Measurements from ENCODE around the gene MLEC. TPM values are rescaled to one million over a fixed set of nuclear protein-coding genes. Genes with fewer than 3 reads are reported as not detected.
"Not testable (repeated sequence)": the region's sequence is repeated elsewhere in the genome, so short reads cannot be mapped to it uniquely, and the experiment has no call there.

Gene MLEC
- total RNA-seq, 2 experiments from 2014 or later: 80.5 to 94.4 TPM

DNA sequence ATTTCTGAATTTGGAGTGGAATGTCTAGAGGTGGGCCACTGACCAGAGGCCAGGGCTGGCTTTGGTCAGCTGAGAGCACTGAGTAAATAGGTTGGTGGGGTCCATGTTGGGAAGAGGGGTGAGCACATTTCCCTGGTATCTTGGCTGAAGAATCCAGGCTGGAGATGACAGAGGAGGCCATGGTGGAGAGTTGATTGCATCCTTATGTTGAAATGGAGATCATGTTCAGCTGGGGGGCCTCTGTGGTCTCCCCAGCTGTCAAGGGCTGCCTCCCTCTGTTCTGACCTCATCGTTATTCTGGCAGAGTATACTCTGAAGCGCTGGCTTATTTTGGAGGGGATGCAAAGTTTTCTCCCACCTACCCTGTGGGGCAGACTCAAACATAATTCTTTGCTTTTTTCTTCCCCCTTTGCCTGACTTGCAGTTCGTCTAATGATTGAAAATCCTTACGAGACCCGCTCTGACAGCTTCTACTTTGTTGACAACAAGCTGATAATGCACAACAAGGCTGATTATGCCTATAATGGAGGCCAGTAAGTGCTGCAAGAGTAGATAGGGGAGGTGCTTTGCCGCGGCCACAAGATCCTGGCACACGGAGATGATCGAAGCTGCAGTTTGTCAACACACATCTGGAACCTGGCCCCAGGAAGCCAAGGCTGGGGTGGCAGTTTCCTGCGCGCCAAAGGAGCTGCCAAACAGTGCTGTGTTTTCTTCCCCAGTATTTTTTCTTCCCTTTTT, 32.7 kb downstream of the MLEC start:
- ChIA-PET POLR2A (interaction anchor here (0.6 kb wide), 1 partner anchor 124 kb away, joined by 3 read pairs; no protein-coding TSS in a partner anchor), CTCF (interaction anchor here (0.9 to 1.1 kb wide), 3 partner anchors 71 to 90 kb away, joined by 3 to 4 read pairs (median 3); no protein-coding TSS in a partner anchor)
- H3K4me1 Mint-ChIP-seq: peaks cover 29% of the 10 kb centered on the region
- no peaks in the 10 kb centered on the region for H3K9me3 Mint-ChIP-seq
- peak overlapping the region; percentile 76 for H3K27ac Mint-ChIP-seq
- H3K4me3 Mint-ChIP-seq: no peak overlapping the region
- peaks cover 57% of the 10 kb centered on the region for H3K36me3 Mint-ChIP-seq (ENCODE audit: low read depth)
- H3K27me3 Mint-ChIP-seq: no peaks in the 10 kb centered on the region
- DNase-seq: no peak

DNA sequence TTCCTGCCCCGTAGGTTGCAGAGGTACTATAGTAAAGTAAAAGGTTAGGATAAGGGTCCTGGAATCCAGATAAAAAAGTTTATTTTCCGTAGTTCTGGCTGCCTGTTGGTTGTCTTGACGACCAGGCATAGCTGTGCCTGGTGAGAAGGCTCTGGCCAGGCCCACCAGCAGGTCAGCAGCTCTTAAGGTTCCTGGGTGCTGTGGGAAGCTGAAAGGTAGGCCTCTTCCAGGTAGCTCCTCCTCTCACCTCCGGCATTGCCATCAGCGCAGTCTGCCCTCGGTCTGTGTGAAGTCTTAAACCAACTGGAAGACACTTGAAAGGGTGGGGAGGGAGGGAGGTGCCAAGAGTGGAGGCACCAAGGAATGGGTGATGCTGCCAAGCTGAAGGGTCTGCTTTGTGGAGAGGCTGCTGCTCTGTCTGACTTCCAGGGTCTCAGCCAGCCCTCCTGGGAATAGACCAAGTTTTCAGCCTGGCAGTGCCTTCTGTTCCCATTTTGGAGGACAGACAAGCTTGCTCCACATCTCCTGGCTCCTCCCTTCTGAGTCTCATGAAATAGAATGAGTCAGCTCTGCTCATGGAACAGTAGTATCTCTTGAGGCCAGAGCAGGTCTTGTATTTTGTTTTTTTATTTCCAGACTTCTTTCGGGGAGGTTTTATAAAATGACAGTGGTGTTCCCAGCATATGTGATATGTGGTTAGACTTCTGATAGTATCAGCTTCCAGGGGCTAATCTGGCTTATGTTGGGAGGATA, 33.5 kb downstream of the MLEC start:
- POLR2A ChIA-PET: interaction anchor here (0.6 kb wide), 1 partner anchor 125 kb away, joined by 3 read pairs; no protein-coding TSS in a partner anchor
- no peak for DNase-seq
- no peak overlapping the region for H3K4me3 Mint-ChIP-seq
- H3K9me3 Mint-ChIP-seq: no peaks in the 10 kb centered on the region
- peaks cover 55% of the 10 kb centered on the region for H3K36me3 Mint-ChIP-seq (ENCODE audit: low read depth)
- H3K27ac Mint-ChIP-seq: peak overlapping the region; percentile 55
- CTCF ChIA-PET: interaction anchor here (0.9 to 1.3 kb wide), 6 partner anchors 10 to 138 kb away, joined by 3 to 4 read pairs (median 3); partner anchors contain the start of gene UNC119B
- H3K4me1 Mint-ChIP-seq: peaks cover 37% of the 10 kb centered on the region
- H3K27me3 Mint-ChIP-seq: no peaks in the 10 kb centered on the region

GRCh38 chr12:120720987-120721801, 34.2 kb downstream of the MLEC start:
- H3K4me1 Mint-ChIP-seq: peaks cover 41% of the 10 kb centered on the region
- no peaks in the 10 kb centered on the region for H3K27me3 Mint-ChIP-seq
- no peaks in the 10 kb centered on the region for H3K9me3 Mint-ChIP-seq
- no peak overlapping the region for H3K4me3 Mint-ChIP-seq
- ChIA-PET CTCF (interaction anchor here (1.1 to 1.3 kb wide), 5 partner anchors 10 to 138 kb away, joined by 3 to 4 read pairs (median 3); partner anchors contain the start of gene UNC119B), POLR2A (no interaction called here)
- no peak for DNase-seq
- peaks cover 55% of the 10 kb centered on the region for H3K36me3 Mint-ChIP-seq (ENCODE audit: low read depth)
- no peak overlapping the region for H3K27ac Mint-ChIP-seq

DNA sequence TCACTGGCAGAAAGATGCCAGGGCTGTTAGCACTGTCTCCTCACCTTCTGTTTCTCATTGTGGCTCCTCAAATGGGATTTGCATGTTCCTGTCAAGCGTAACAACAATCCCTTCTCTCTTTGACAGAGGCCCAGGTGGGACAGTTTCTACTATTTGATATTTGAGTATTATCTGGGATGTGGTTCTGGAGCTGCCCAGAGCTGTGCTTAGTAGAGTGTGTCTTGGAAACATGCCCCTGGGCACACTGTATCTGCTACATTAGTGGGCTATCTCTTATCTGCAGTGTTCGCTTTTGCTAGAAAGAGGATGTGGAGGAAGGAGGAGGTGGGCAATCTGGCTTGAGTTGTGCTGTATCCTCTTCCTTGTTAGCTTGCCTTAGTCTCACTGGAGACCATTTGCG, 34.9 kb downstream of the MLEC start:
- no peak for DNase-seq
- POLR2A ChIA-PET: no interaction called here
- CTCF ChIA-PET: interaction anchor here (1.3 kb wide), 1 partner anchor 9 kb away, joined by 3 read pairs; no protein-coding TSS in a partner anchor
- no peaks in the 10 kb centered on the region for H3K9me3 Mint-ChIP-seq
- H3K4me3 Mint-ChIP-seq: no peak overlapping the region
- H3K27ac Mint-ChIP-seq: no peak overlapping the region
- peaks cover 46% of the 10 kb centered on the region for H3K4me1 Mint-ChIP-seq
- peaks cover 48% of the 10 kb centered on the region for H3K36me3 Mint-ChIP-seq (ENCODE audit: low read depth)
- H3K27me3 Mint-ChIP-seq: no peaks in the 10 kb centered on the region

- Mint-ChIP-seq H3K9me3 (no peaks in the 10 kb centered on the region), H3K4me3 (no peak overlapping the region), H3K4me1 (peaks cover 46% of the 10 kb centered on the region), H3K27me3 (no peaks in the 10 kb centered on the region), H3K27ac (no peak overlapping the region), H3K36me3 (ENCODE audit: low read depth) (peaks cover 46% of the 10 kb centered on the region)
- ChIA-PET CTCF (no interaction called here), POLR2A (no interaction called here)
- DNase-seq: no peak
These were observed 35.8 kb downstream of the MLEC start for GRCh38 chr12:120722784-120723183.

- DNase-seq: no peak
- H3K36me3 Mint-ChIP-seq (ENCODE audit: low read depth): peaks cover 36% of the 10 kb centered on the region
- POLR2A ChIA-PET: no interaction called here
- H3K27me3 Mint-ChIP-seq: no peaks in the 10 kb centered on the region
- CTCF ChIA-PET: no interaction called here
- H3K4me1 Mint-ChIP-seq: peaks cover 34% of the 10 kb centered on the region
- peak overlapping the region; percentile 51 for H3K27ac Mint-ChIP-seq
- no peaks in the 10 kb centered on the region for H3K9me3 Mint-ChIP-seq
- peak overlapping the region; percentile 94 for H3K4me3 Mint-ChIP-seq
These were observed 37.8 kb downstream of the MLEC start for GRCh38 chr12:120724720-120725119.

GRCh38 chr12:120725151-120725658, 38.3 kb downstream of the MLEC start:
- peaks cover 34% of the 10 kb centered on the region for H3K36me3 Mint-ChIP-seq (ENCODE audit: low read depth)

DNA sequence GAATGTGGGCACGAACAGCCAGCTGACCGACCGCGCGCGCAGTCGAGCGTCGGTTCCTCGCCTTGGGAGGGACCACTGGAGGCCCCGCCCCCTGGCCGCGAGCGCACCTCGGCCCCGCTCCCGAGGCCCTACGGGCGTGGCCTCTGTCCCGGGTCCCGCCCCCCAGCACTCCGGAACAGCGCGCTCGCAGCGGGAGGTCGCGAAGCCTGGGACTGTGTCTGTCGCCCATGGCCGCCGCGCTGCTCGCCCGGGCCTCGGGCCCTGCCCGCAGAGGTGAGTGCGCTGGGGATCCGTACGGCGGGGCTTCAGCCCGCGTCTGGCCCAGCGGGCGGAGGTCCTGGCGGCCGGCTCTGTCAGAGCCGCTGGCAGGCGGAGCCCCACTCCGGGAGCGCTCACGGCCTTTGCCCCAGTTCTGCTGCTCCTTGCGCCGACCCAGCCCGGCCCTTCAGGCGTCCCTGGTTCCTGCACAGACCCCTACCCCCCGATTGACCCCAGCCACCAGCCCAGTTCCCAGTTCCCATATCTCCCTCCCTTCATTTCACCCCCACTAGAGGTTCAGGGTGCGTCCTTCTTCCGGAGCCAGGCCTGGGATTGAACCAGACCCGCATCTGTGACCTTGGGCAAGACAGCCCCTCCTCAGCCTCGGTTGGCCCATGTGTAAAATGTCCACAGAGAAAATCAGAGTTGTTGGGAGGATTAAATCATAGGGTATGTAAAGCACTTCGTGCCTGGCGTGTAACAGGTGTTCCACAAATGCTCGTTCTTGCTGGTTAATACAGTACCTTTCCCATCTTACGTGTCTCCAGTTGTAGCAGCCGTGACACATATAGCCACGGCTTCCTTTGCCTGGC, 38.9 kb downstream of the MLEC start, which contains the start of gene ACADS:
ACADS (plus strand) TSS at position 168 of the 851 bp plus-strand sequence; CDS start at position 228, 60 bp downstream.
- H3K27ac Mint-ChIP-seq: peak within 1 kb of the TSS; percentile 90

More at GRCh38 chr12:120725151-120725658, 38.3 kb downstream of the MLEC start:
- Mint-ChIP-seq H3K27me3 (no peaks in the 10 kb centered on the region), H3K4me1 (peaks cover 29% of the 10 kb centered on the region), H3K27ac (peak overlapping the region; percentile 51), H3K4me3 (peak overlapping the region; percentile 94), H3K9me3 (no peaks in the 10 kb centered on the region)
- no peak for DNase-seq
- POLR2A ChIA-PET: no interaction called here
- CTCF ChIA-PET: interaction anchor here (0.6 kb wide), 1 partner anchor 76 kb away, joined by 4 read pairs; no protein-coding TSS in a partner anchor

GRCh38 chr12:120726510-120726793, 39.5 kb downstream of the MLEC start:
- no peaks in the 10 kb centered on the region for H3K9me3 Mint-ChIP-seq
- H3K36me3 Mint-ChIP-seq (ENCODE audit: low read depth): peaks cover 29% of the 10 kb centered on the region
- H3K27ac Mint-ChIP-seq: peak overlapping the region; percentile 90
- H3K4me1 Mint-ChIP-seq: peaks cover 28% of the 10 kb centered on the region
- POLR2A ChIA-PET: no interaction called here
- DNase-seq: no peak
- no peaks in the 10 kb centered on the region for H3K27me3 Mint-ChIP-seq
- H3K4me3 Mint-ChIP-seq: peak overlapping the region; percentile 94
- CTCF ChIA-PET: no interaction called here

More for the DNA sequence above, 38.9 kb downstream of the MLEC start, which contains the start of gene ACADS:
- DNase-seq: peak; percentile 92
- H3K9me3 Mint-ChIP-seq: no peaks in the 10 kb centered on the region
- H3K4me1 Mint-ChIP-seq: peaks cover 28% of the 10 kb centered on the region
- ChIA-PET CTCF (interaction anchor here (0.6 kb wide), 1 partner anchor 77 kb away, joined by 4 read pairs; no protein-coding TSS in a partner anchor), POLR2A (no interaction called here)
- no peaks in the 10 kb centered on the region for H3K27me3 Mint-ChIP-seq
- peak within 1 kb of the TSS; percentile 94 for H3K4me3 Mint-ChIP-seq
- H3K36me3 Mint-ChIP-seq (ENCODE audit: low read depth): peaks cover 33% of the 10 kb centered on the region

- H3K36me3 Mint-ChIP-seq (ENCODE audit: low read depth): peaks cover 25% of the 10 kb centered on the region
- H3K27ac Mint-ChIP-seq: no peak overlapping the region
- H3K9me3 Mint-ChIP-seq: no peaks in the 10 kb centered on the region
- H3K4me3 Mint-ChIP-seq: peak overlapping the region; percentile 94
- ChIA-PET POLR2A (no interaction called here), CTCF (no interaction called here)
- peaks cover 28% of the 10 kb centered on the region for H3K4me1 Mint-ChIP-seq
- no peak for DNase-seq
- H3K27me3 Mint-ChIP-seq: no peaks in the 10 kb centered on the region
These were observed 40.0 kb downstream of the MLEC start for GRCh38 chr12:120726961-120727360.

DNA sequence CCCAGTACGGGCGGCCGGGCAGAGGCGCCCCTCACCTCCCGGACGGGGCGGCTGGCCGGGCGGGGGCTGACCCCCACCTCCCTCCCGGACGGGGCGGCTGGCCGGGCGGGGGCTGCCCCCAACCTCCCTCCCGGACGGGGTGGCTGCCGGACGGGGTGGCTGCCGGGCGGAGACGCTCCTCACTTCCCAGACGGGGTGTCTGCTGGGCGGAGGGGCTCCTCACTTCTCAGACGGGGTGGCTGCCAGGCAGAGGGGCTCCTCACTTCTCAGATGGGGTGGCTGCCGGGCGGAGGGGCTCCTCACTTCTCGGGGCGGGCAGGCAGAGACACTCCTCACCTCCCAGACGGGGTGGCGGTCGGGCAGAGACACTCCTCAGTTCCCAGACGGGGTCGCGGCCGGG, 45.2 kb downstream of the MLEC start:
- H3K27ac Mint-ChIP-seq, POLR2A ChIA-PET, H3K27me3 Mint-ChIP-seq, H3K4me3 Mint-ChIP-seq, CTCF ChIA-PET, DNase-seq, H3K9me3 Mint-ChIP-seq, H3K4me1 Mint-ChIP-seq: not testable (repeated sequence)
- peaks cover 12% of the 10 kb centered on the region for H3K36me3 Mint-ChIP-seq (ENCODE audit: low read depth)

GRCh38 chr12:120733574-120733973, 46.6 kb downstream of the MLEC start:
- Mint-ChIP-seq H3K27me3 (no peaks in the 10 kb centered on the region), H3K4me1 (peaks cover 2% of the 10 kb centered on the region), H3K36me3 (ENCODE audit: low read depth) (peaks cover 10% of the 10 kb centered on the region), H3K4me3 (no peak overlapping the region), H3K27ac (no peak overlapping the region), H3K9me3 (no peaks in the 10 kb centered on the region)
- CTCF ChIA-PET: no interaction called here
- POLR2A ChIA-PET: no interaction called here
- no peak for DNase-seq

Measured in activated CD4-positive, alpha-beta T cell treated with anti-CD3 and anti-CD28 coated beads, Interleukin-2, amount 10 ng/mL, durations not matched to agents 7 days and 5 days (primary cell).